HepG2 (cell line): Measurements from ENCODE around the gene BAIAP2L2. TPM values are rescaled to one million over a fixed set of nuclear protein-coding genes. Genes with fewer than 3 reads are reported as not detected.

Experiments
- ATF2 ChIP-seq: sonication (generic); formaldehyde crosslinking; IDR thresholded peaks from 2 replicates; pipeline ENCODE4 v1.4.0; 2020; ENCODE audit warnings: missing genetic modification reagents
- ATF7 ChIP-seq, 2 experiments: fragments of 450-650 bp in 1 of 2; sonication (generic) in 1 of 2; formaldehyde crosslinking in 1 of 2; IDR thresholded peaks; 2 replicates each; pipeline versions ENCODE4 v1.4.0 to v1.6.1; 2016 to 2020; ENCODE audit warnings: antibody characterized with exemption in 1 of 2, mild to moderate bottlenecking in 1 of 2, missing genetic modification reagents in 1 of 2
- ELK4 ChIP-seq: sonication (generic); formaldehyde crosslinking; IDR thresholded peaks from 2 replicates; pipeline ENCODE4 v1.9.0; 2021; ENCODE audit warnings: missing genetic modification reagents, borderline replicate concordance
- HBP1 ChIP-seq: IDR thresholded peaks from 2 replicates; pipeline ENCODE4 v1.6.1; 2016; ENCODE audit warnings: low read depth, control low read depth
- HNF4A ChIP-seq: sonication (generic); formaldehyde crosslinking; IDR thresholded peaks from 2 replicates; pipeline ENCODE4 v1.4.0; 2020; ENCODE audit warnings: missing genetic modification reagents
- KAT8 ChIP-seq: IDR thresholded peaks from 2 replicates; pipeline ENCODE4 v1.6.1; 2016; ENCODE audit warnings: missing genetic modification reagents, missing compliant biosample characterization
- NR2F1 ChIP-seq, 2 experiments: fragments of 450-650 bp in 1 of 2; formaldehyde crosslinking in 1 of 2; IDR thresholded peaks; 2 replicates each; pipeline versions ENCODE4 v1.5.0 to v1.6.1; 2016 to 2020; ENCODE audit warnings: mild to moderate bottlenecking in 1 of 2, missing compliant biosample characterization in 1 of 2, missing genetic modification reagents in 1 of 2, moderate library complexity in 1 of 2
- STAT6 ChIP-seq: sonication (generic); formaldehyde crosslinking; IDR thresholded peaks from 2 replicates; pipeline ENCODE4 v1.4.0; 2020; ENCODE audit warnings: missing genetic modification reagents, mild to moderate bottlenecking, borderline replicate concordance
- ZNF607 ChIP-seq: sonication (generic); formaldehyde crosslinking; IDR thresholded peaks from 2 replicates; pipeline ENCODE4 v1.5.1; 2020; ENCODE audit warnings: missing genetic modification reagents, mild to moderate bottlenecking, borderline replicate concordance
- ZNF687 ChIP-seq: sonication (generic); formaldehyde crosslinking; IDR thresholded peaks from 2 replicates; pipeline ENCODE4 v1.5.1; 2020; ENCODE audit warnings: mild to moderate bottlenecking, missing genetic modification reagents, moderate library complexity
- ZNF746 ChIP-seq: sonication (generic); formaldehyde crosslinking; IDR thresholded peaks from 2 replicates; pipeline ENCODE4 v1.8.0; 2022; ENCODE audit warnings: mild to moderate bottlenecking, missing genetic modification reagents
- ZNF768 ChIP-seq: sonication (generic); formaldehyde crosslinking; IDR thresholded peaks from 2 replicates; pipeline ENCODE4 v1.4.0; 2020; ENCODE audit warnings: missing genetic modification reagents
- ZNF772 ChIP-seq: sonication (generic); formaldehyde crosslinking; IDR thresholded peaks from 2 replicates; pipeline ENCODE4 v1.5.0; 2020; ENCODE audit warnings: mild to moderate bottlenecking, missing genetic modification reagents
- polyA plus RNA-seq, 8 experiments: library from polyadenylated mRNA; depleted of rRNA in 3 of 8; stranded (reverse) in 7 of 8; unstranded in 1 of 8; fragments of >200 nt; fragmentation: Illumina TruSeq in 4 of 8; extraction: Trizol in 4 of 8; gene quantifications; 2 replicates each; pipeline versions ENCODE4 v1.2.1 to v1.2.3, GENCODE V29; 2011 to 2016; ENCODE audit warnings: low read depth in 4 of 8, missing spikeins in 1 of 8, mixed read lengths in 1 of 8; ENCODE audit not compliant: insufficient read depth in 1 of 8
- total RNA-seq, 5 experiments: library from RNA; depleted of rRNA; stranded (reverse); fragments of >200 nt; fragmentation: Illumina TruSeq; extraction: Trizol; gene quantifications; 2 replicates each; pipeline ENCODE4 v1.2.3, GENCODE V29; 2016; ENCODE audit warnings: low read depth in 1 of 5

Gene BAIAP2L2
- total and polyA plus RNA-seq, 2 of the 13 experiments (the other 11 are each of a cell fraction or from before 2014, with no cell fraction given): 4.4 to 7.5 TPM

GRCh38 chr22:38110863-38111852, 674 bp upstream of the BAIAP2L2 start (continued):
- TF ChIP-seq ZNF746 (CRISPR knock-in tag) (no peak), ELK4 (CRISPR knock-in tag) (no peak), ATF7 (IDR thresholded peaks at IDR 0.05) (no peak), ATF7 (CRISPR knock-in tag; IDR thresholded peaks at IDR 0.05) (0 out of 2 replicates have a peak, but pooled peaks have one; percentile 1), KAT8 (CRISPR knock-in tag) (0 out of 2 replicates have a peak, but pooled peaks have one; percentile 0), ZNF768 (CRISPR knock-in tag) (peak; percentile 22; the same call in 1 of the 2 replicates), ATF2 (CRISPR knock-in tag) (no peak), HBP1 (0 out of 2 replicates have a peak, but pooled peaks have one; percentile 24), ZNF772 (CRISPR knock-in tag) (no peak), ZNF607 (no peak), NR2F1 (CRISPR knock-in tag; IDR thresholded peaks at IDR 0.05) (peak; percentile 53 to 65; a peak in 2 of 4 replicates), ZNF687 (CRISPR knock-in tag) (peak; percentile 62), HNF4A (CRISPR knock-in tag) (peak; percentile 52), STAT6 (CRISPR knock-in tag) (no peak)
